ENCODE measurements around the gene FXYD7. TPM values are rescaled to one million over a fixed set of nuclear protein-coding genes. Genes with fewer than 3 reads are reported as not detected.

FXYD7 gene
- total RNA-seq, 4 donors from 2014 or later: not detected

DNA sequence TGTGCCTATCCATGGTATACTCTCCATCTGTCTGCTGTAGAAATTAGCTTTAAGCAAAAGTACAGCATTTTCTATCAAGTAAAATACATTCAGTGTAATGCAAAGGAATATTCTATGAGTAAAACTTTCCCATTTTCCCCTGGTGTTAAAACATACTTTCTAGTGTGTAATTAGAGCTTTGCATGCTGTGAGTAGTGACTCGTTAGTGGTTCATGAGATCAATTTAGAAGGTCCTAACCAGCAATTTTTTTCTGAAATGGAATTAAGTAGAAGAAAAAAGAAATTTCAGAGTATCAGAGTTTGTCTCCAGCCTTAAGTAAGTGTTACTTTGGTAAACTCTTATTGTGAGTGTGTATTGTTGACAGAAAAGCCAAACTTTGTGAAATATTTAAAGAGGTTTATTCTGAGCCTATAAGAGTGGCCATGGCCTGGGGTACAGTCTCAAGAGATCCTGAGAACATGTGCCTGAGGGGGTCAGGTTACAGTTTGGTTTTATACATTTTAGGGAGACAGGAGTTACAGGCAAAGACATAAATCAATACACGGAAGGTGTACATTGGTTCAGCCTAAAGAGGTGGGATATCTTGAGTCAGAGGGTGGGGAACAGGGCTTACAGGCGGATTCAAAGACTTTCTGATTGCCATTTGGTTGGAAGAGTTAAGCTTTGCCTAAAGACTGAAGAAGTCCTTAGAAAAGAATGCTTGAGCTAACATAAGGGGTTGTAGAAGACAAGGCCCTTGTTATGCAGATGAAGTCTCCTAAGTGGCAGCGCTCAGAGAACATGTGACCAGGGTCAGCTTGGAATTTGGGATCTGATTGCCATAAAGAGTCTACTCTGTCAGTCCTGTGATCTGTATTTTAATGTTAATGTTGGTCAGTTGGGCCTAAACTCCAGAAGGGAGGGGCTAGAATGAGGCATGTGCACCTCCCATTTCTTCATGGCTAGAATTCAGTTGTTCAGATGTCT lies 60.0 kb downstream of the FXYD7 start:
- Histone ChIP-seq H3K9me3 (no peaks in the 10 kb centered on the region), H3K27me3 (peaks cover 0 to 25% (median 0%) of the 10 kb centered on the region in 4 donors), H3K36me3 (no peaks in the 10 kb centered on the region), H3K27ac (no peak overlapping the region), H3K4me1 (peaks cover 0 to 4% (median 0%) of the 10 kb centered on the region in 3 donors), H3K4me3 (no peak overlapping the region)
- intact Hi-C loops (cut with DNase I): no loop called here
- TF ChIP-seq CTCF (IDR thresholded peaks at IDR 0.05) (no peak), POLR2A (IDR thresholded peaks at IDR 0.05) (no peak)
- 76 to 79% methylated on average over 4 of the region's 4 CpGs for WGBS, 2 donors
- DNase-seq: no peak

Small RNA genes lying within 50 kb of the gene (small RNA-seq; reads per million reads assigned to genes)
- 0 reads per million in 4 donors for gene AC020907.2

Other genes with a start within 250 kb of the FXYD7 start
- gene ZNF30, start 216.4 kb upstream of the FXYD7 start, total RNA-seq: 10 to 100 TPM in 1 of 4 donors, 1 to 10 TPM in 1, under 1 TPM in 2; 0.26 to 30.2 (median 1.3) TPM
- gene ZNF792, start 179.0 kb upstream of the FXYD7 start, total RNA-seq: 1 to 10 TPM; 1.0 to 4.6 (median 2.7) TPM
- gene GRAMD1A, start 142.9 kb upstream of the FXYD7 start, total RNA-seq: 10 to 100 TPM in 2 of 4 donors, 1 to 10 TPM in 2; 4.6 to 23.3 (median 8.8) TPM
- 1 to 10 TPM in 2 of 4 donors, under 1 TPM in 1, not detected in 1; 0.26 to 5.9 (median 1.2) TPM for gene SCN1B, start 112.8 kb upstream of the FXYD7 start, total RNA-seq
- under 1 TPM in 2 of 4 donors, not detected in 2; 0.19 to 0.47 TPM for gene HPN, start 101.5 kb upstream of the FXYD7 start, total RNA-seq
- 100 to 1,000 TPM; 282 to 837 (median 489) TPM for gene FXYD3, start 27.4 kb upstream of the FXYD7 start, total RNA-seq
- gene LGI4, start 8.2 kb upstream of the FXYD7 start, total RNA-seq: 1 to 10 TPM; 1.3 to 8.2 (median 1.6) TPM
- 10 to 100 TPM in 2 of 4 donors, 1 to 10 TPM in 1, not detected in 1; 3.9 to 29.9 (median 10.1) TPM for gene FXYD1, start 4.4 kb upstream of the FXYD7 start, total RNA-seq
- 100 to 1,000 TPM in 1 of 4 donors, 10 to 100 TPM in 3; 39.3 to 146 (median 45.7) TPM for gene FXYD5, start 11.5 kb downstream of the FXYD7 start, total RNA-seq
- gene FAM187B, start 85.5 kb downstream of the FXYD7 start, total RNA-seq: not detected
- 100 to 1,000 TPM in 1 of 4 donors, 10 to 100 TPM in 3; 36.0 to 113 (median 79.4) TPM for gene LSR, start 105.7 kb downstream of the FXYD7 start, total RNA-seq
- gene USF2, start 125.7 kb downstream of the FXYD7 start, total RNA-seq: 10 to 100 TPM; 56.1 to 79.7 (median 59.0) TPM
- not detected for gene HAMP, start 139.3 kb downstream of the FXYD7 start, total RNA-seq
- 1 to 10 TPM in 1 of 4 donors, not detected in 3; 2.3 TPM for gene MAG, start 148.9 kb downstream of the FXYD7 start, total RNA-seq
- gene CD22, start 185.9 kb downstream of the FXYD7 start, total RNA-seq: 1 to 10 TPM in 2 of 4 donors, under 1 TPM in 2; 0.11 to 6.1 (median 1.9) TPM
- gene FFAR1, start 204.6 kb downstream of the FXYD7 start, total RNA-seq: not detected
- gene FFAR3, start 215.2 kb downstream of the FXYD7 start, total RNA-seq: not detected
- not detected for gene GPR42, start 227.8 kb downstream of the FXYD7 start, total RNA-seq

All from esophagus squamous epithelium (tissue), 5 donors.